Hematopoietic multipotent progenitor cell treated with erythropoietin and hydrocortisone succinate and interleukin-3 and kit ligand, for 17 days (in vitro differentiated cells): ENCODE results near the gene PTCD1.

ENCODE experiments used
- DNase-seq: peaks from one replicate; pipeline ENCODE4 v3.0.0-alpha.2; 2015; ENCODE audit warnings: low spot score

Gene PTCD1

GRCh38 chr7:99408379-99409191 is 30.0 kb downstream of the PTCD1 start, which contains the start of the genes BUD31 and PDAP1:
TSS of gene BUD31 (plus strand) at chr7:99408969. CDS start at chr7:99411093, 2,124 bp downstream.
TSS of gene PDAP1 (minus strand) at chr7:99408597. CDS start at chr7:99408548, 49 bp downstream.
- DNase-seq, result peak; percentile 97

GRCh38 chr7:99407872-99408378 is 30.7 kb downstream of the PTCD1 start:
- DNase-seq, result peak; percentile 61

GRCh38 chr7:99406557-99406956 is 32.0 kb downstream of the PTCD1 start:
- no peak for DNase-seq

GRCh38 chr7:99404977-99405320 is 33.6 kb downstream of the PTCD1 start:
- no peak for DNase-seq

GRCh38 chr7:99404235-99404976 is 34.2 kb downstream of the PTCD1 start:
- no peak for DNase-seq

DNA sequence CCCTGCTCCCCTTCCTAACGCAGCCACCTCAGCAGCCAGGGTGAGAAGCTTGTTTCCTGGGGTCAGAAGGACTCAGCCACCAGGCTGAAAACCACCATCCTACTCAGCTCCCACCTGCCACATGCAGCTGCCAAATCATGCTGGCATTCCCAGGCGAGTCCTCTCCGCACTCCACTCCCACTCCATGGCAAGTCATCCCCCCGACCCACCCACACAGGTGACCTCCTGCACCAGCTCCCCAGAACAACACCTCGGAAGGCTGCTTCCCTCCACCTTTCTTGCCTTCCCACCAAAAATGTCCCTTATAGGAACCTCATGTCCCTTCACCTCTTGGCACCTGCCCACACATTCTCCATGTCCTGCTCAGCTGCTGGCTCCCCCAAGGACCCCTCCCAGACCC is 34.8 kb downstream of the PTCD1 start:
- DNase-seq, result no peak

DNA sequence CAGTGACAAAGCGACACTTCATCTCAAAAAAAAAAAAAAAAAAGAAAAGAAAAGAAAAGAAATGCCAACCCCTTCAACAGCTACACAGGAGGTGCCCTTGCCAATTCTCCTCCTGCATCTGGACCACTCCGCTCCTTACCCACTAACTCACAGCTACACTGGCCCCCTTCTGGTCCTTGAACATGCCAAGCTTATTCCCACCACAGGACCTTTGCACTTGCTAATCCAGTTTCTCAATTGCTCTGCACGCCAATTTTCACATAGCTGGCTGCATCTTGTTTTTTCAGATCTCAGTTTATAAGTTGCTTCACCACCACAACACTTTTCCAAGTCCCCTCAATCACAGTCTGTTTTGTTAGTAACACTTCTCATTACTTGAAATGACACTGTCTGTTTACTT is 35.7 kb downstream of the PTCD1 start:
- no peak for DNase-seq

- DNase-seq, result no peak
Measured at GRCh38 chr7:99399597-99399996, 39.0 kb downstream of the PTCD1 start.

- DNase-seq, result no peak
Measured at GRCh38 chr7:99398891-99399445, 39.6 kb downstream of the PTCD1 start.

GRCh38 chr7:99397297-99397983 is 41.2 kb downstream of the PTCD1 start:
- no peak for DNase-seq

DNA sequence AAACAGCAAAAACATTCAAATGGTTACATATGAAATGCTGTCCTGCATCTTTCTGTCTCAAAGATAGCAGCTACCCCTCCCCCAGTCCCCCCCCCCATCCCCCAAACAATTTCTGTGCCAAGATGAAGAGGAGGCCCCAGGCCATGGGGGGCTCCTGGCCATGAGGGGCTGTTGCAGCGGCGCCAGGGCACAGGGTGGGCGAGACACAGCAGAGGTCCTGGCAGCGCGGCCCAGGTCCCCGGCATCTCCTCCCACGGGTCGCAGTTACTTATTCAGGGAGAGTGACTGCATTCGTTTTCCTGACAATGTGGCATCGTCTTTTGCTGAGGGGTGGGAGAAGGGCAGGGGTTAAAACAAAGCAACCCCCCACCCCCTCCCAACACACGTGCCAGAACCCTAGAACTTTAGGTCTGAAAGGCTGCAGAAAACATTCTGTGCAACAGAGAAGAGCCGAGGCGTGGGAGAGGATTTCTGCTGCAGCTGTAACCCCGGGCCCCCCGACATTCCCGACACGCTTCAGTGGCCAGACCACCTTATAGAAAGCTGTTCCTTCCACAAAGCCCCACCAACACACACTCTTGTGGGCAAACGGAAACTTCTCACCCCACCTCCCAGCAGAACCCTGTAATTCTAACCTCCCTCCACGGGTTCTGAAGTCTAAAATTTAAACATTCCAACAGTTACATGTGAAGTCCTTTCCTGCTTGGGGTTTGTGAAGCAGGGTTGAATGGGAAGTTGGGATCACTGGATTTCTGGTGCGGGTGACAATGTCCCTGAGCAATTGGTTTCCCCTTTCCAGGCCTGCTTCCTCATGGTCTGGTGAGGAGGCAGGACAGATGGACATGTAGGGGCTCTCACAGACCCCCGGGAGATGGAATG is 41.9 kb downstream of the PTCD1 start:
- DNase-seq, result no peak

- no peak for DNase-seq
Measured at GRCh38 chr7:99395616-99396327, 42.8 kb downstream of the PTCD1 start.

- DNase-seq, result no peak
Measured at GRCh38 chr7:99394188-99394502, 44.5 kb downstream of the PTCD1 start.

DNA sequence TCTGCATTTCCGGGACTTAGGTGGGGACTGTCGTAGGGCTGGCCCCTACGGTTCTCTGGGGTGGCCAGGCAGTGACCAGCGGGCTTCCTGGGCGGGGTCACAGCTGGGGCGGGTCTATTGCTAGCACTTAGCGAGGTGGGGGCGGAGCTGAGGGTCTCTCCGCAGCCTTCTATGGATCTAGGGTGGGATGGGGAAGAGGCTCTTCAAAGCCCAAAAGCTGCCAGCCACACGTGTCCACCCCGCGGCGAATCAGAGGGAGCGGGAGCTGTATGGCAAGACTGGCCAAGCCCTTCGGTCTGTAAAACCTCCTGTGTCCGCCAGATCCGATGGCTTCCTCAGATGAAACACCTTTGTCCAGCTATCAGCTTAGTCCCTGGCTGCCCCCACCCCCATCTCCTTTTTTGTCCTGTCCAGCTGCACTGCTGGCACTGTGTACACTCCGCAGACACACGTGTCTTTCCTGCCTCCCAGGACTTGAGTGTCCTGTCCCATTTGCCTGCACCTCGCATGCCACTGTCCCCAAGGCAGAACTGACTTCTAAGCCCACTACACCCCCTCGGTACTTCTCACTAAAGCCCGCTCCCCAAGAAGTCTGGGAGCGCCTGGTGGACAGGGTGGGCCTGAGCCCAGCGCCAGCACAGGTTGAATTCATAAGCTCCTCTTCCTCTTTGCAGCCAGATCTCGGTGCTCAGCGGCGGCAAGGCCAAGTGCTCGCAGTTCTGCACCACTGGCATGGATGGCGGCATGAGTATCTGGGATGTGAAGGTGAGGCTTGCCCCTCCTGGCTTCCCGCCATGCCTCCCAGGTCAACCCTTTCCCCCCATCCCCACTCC is 45.0 kb downstream of the PTCD1 start:
- no peak for DNase-seq

DNA sequence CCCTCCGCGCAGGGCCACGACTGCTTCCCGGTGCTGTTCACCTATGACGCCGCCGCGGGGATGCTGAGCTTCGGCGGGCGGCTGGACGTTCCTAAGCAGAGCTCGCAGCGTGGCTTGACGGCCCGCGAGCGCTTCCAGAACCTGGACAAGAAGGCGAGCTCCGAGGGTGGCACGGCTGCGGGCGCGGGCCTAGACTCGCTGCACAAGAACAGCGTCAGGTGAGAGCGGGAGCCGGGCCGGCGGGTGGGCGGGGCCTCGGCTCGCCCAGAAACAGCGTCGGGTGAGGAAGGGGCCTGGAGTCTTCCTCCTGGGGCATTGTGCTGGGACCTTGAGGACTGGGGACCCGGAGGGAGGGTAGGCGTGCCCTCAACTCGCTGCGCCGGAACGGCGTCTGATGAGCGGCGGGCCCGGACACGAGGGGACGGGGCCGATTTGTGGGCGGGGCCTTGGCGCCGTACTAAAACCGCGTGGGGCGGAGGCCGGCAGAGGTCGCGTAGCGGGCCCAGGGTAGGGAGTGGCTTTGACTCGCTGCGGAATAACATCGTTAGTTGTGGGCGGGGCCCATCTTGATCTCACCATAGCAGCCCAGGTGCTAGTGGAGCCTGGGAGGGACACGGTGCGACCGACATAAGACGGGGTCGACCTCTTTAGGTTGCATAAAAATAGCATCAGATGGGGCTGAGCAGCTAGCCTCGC is 45.8 kb downstream of the PTCD1 start:
- peak; percentile 86 for DNase-seq

DNA sequence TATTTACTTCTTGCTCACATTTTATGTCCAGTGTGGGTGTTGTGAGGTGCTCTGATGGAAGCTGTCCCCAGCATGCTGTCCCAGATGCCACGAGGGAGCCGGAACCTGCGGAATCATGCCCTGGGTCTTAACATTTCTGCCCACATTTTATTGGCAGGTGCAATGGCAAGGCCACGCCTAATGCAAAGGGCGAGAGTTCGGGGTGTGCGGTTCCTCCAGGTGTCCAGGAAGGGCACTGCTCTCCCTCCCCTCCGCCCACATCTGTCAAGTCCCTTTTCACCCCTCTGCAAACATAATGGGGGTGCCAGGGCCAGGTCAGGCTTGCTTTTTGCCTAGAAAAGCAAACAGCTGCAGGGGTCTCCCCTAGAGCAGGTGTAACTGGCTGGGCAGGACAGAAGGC is 46.6 kb downstream of the PTCD1 start:
- DNase-seq, result no peak

- no peak for DNase-seq
Measured at GRCh38 chr7:99390941-99391602, 47.5 kb downstream of the PTCD1 start.

DNA sequence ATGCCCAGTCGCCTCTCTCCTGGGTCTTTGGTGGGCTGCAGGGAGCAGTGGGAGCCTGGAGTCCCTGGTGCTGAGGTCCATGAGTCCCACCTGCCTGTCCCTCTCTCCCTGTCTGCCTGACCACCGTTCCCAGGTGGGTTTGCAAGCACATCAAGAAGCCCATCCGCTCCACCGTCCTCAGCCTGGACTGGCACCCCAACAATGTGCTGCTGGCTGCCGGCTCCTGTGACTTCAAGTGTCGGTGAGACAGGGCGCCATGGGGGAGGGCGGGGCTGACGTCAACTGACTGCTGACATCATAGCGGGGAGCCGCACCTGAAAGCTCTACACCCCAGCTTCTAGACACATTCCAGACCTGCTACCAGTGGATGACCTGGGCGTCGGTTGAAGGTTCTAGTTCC is 48.8 kb downstream of the PTCD1 start:
- no peak for DNase-seq

- DNase-seq, result no peak
Measured at GRCh38 chr7:99387912-99388311, 50.7 kb downstream of the PTCD1 start.
